Hindlimb muscle (tissue), 1 donor: ENCODE data around the gene TRAF3IP1. TPM values are rescaled to one million over a fixed set of nuclear protein-coding genes. Genes with fewer than 3 reads are reported as not detected.

ENCODE experiments used
- DNase-seq: peaks from one replicate; pipeline ENCODE4 v3.0.0-alpha.2; 2013
- polyA plus RNA-seq: library from polyadenylated mRNA; unstranded; fragments of 120-200 nt; gene quantifications from one replicate; pipeline ENCODE4 v1.2.1, GENCODE V29; 2013; ENCODE audit not compliant: insufficient read length

TRAF3IP1 gene
- polyA plus RNA-seq, 1 donor, result 9.3 TPM

- DNase-seq, result no peak
Observed at GRCh38 chr2:238449909-238450417, 129.6 kb downstream of the TRAF3IP1 start.

- DNase-seq, result no peak
Observed at GRCh38 chr2:238450440-238450861, 130.1 kb downstream of the TRAF3IP1 start.

Other genes with a start within 250 kb of the TRAF3IP1 start
- gene ESPNL, start 220.2 kb upstream of the TRAF3IP1 start, polyA plus RNA-seq, result 1.2 TPM
- gene KLHL30, start 181.8 kb upstream of the TRAF3IP1 start, polyA plus RNA-seq, result 25.9 TPM
- gene ERFE, start 161.5 kb upstream of the TRAF3IP1 start, polyA plus RNA-seq, result 6.3 TPM
- 36.4 TPM for gene ILKAP, start 116.8 kb upstream of the TRAF3IP1 start, polyA plus RNA-seq
- gene HES6, start 80.5 kb upstream of the TRAF3IP1 start, polyA plus RNA-seq, result 22.0 TPM
- 4.4 TPM for gene PER2, start 31.9 kb upstream of the TRAF3IP1 start, polyA plus RNA-seq
- gene ASB1, start 106.4 kb downstream of the TRAF3IP1 start, polyA plus RNA-seq, result 49.7 TPM